SK-MEL-5 (cell line): ENCODE results near the gene PRLHR. TPM values are rescaled to one million over a fixed set of nuclear protein-coding genes. Genes with fewer than 3 reads are reported as not detected.

Source experiments
- DNase-seq: peaks from one replicate; pipeline ENCODE4 v3.0.0-alpha.2; 2016; ENCODE audit warnings: low read depth, low spot score
- in situ Hi-C: cut with HindIII; loops from 2 replicates; pipeline ENCODE4 v1.10.0; 2016; ENCODE audit warnings: low sequenced_read_pairs, high pct_unique_total_duplicates, low pct_unique_long_range_greater_than_20kb
- total RNA-seq: library from RNA; depleted of rRNA; stranded (reverse); fragments of >200 nt; shearing (Covaris generic); gene quantifications from 2 replicates; pipeline ENCODE4 v1.2.3, GENCODE V29; 2014; rRNA removed

PRLHR gene
- total RNA-seq, 1 experiment from 2014 or later: not detected

DNA sequence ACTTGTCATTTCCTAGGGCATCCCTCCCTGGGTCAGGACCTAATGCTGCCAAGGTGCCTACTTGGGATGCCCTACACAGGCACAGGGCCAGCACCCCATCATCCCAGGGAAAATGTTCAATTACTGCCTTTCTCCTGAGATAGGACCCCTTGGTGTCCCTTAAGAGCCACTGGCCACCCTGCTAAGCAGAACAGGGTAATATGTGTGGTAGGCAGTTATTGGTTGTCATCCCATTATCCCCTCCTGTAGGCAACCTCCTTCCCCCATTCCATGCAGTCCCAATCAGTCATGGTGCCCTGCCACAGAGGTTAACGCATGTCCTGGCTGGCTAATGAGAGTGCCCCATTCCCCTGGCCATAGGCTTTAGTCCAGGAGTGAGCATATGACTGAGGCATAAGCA lies 53.2 kb downstream of the PRLHR start:
- DNase-seq: no peak
- in situ Hi-C loops: no loop called here

DNA sequence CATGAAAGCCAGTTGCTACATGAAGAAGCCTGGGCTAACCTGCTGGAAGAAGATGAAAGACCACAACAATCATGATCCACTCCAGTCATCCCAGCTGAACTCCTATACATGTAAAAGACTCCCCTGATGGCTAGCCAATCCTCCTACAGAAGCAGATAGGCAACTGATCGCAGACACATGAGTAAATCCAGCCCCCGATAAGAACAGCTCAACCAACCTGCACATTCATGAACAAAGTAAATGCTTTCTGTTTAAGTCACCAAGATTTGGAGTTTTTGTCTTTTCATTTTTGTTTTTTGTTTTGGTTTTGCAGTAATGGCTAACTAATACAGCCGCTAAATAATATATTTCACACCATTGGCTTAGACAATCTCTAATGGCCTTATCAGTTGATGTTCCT lies 53.7 kb downstream of the PRLHR start:
- no peak for DNase-seq
- in situ Hi-C loops: no loop called here

Other genes starting within 250 kb of the PRLHR start
- 31.9 and 32.4 TPM in 2 replicates for gene CACUL1, start 159.3 kb upstream of the PRLHR start, total RNA-seq